Smooth muscle cell (in vitro differentiated cells): ENCODE data around the gene VPS72. TPM values are rescaled to one million over a fixed set of nuclear protein-coding genes. Genes with fewer than 3 reads are reported as not detected.

Source experiments
- DNase-seq: peaks from one replicate; lab custom pipeline; 2025; ENCODE audit not compliant: unreplicated experiment; lab: John Stamatoyannopoulos, UW
- H2AFZ ChIP-seq: fragments of 200-600 bp; sonication (generic); 2 replicates; pipeline ENCODE4 v1.6.0; 2016; ENCODE audit warnings: antibody characterized with exemption, low read depth, mild to moderate bottlenecking
- H3F3A ChIP-seq: fragments of 200-600 bp; sonication (generic); 2 replicates; pipeline ENCODE4 v1.6.0; 2017; ENCODE audit warnings: antibody characterized with exemption, low read depth
- H3K27ac ChIP-seq: fragments of 200-600 bp; sonication (generic); 2 replicates; pipeline ENCODE4 v1.5.1; 2016; ENCODE audit warnings: low read depth, mild to moderate bottlenecking
- H3K27me3 ChIP-seq: fragments of 200-600 bp; sonication (generic); 2 replicates; pipeline ENCODE4 v1.6.1; 2016; ENCODE audit warnings: low read depth, mild to moderate bottlenecking
- H3K36me3 ChIP-seq: fragments of 200-600 bp; sonication (generic); 2 replicates; pipeline ENCODE4 v1.5.1; 2016; ENCODE audit warnings: low read depth
- H3K4me1 ChIP-seq: fragments of 200-600 bp; sonication (generic); 2 replicates; pipeline ENCODE4 v1.5.1; 2016; ENCODE audit warnings: low read depth
- H3K4me2 ChIP-seq: fragments of 200-600 bp; sonication (generic); 2 replicates; pipeline ENCODE4 v1.6.0; 2016; ENCODE audit warnings: mild to moderate bottlenecking
- H3K4me3 ChIP-seq: fragments of 200-600 bp; sonication (generic); 2 replicates; pipeline ENCODE4 v1.5.1; 2016; ENCODE audit warnings: mild to moderate bottlenecking
- H3K79me2 ChIP-seq: fragments of 200-600 bp; sonication (generic); 2 replicates; pipeline ENCODE4 v1.6.0; 2016; ENCODE audit warnings: low read depth, mild to moderate bottlenecking
- H3K9ac ChIP-seq: fragments of 200-600 bp; sonication (generic); 2 replicates; pipeline ENCODE4 v1.6.0; 2016; ENCODE audit warnings: low read depth
- H3K9me3 ChIP-seq: fragments of 200-600 bp; sonication (generic); replicated peaks from 2 replicates; pipeline ENCODE4 v1.5.1; 2016; ENCODE audit warnings: low read depth
- H4K20me1 ChIP-seq: fragments of 200-600 bp; sonication (generic); 2 replicates; pipeline ENCODE4 v1.6.0; 2016; ENCODE audit warnings: low read depth
- WGBS: methylation state at CpG from one replicate; pipeline ENCODE4 v1.1.7; 2016; ENCODE audit warnings: low lambda C conversion rate; 5-methylcytosine and 5-hydroxymethylcytosine counted together
- polyA plus RNA-seq: library from polyadenylated mRNA; unstranded; fragments of >200 nt; fragmentation: Nextera tagmentation; extraction: Ambion mirVana; gene quantifications from 2 replicates; pipeline ENCODE4 v1.2.1, GENCODE V29; 2016
- total RNA-seq: library from RNA; depleted of rRNA; stranded (reverse); fragments of >200 nt; gene quantifications from 2 replicates; pipeline ENCODE4 v1.2.3, GENCODE V29; 2014
- TF ChIP-seq, protein P1 (sequence below): fragments of 200-600 bp; sonication (generic); IDR thresholded peaks from 2 replicates; pipeline ENCODE4 v1.5.1; 2017; ENCODE audit warnings: borderline replicate concordance, mild to moderate bottlenecking, antibody characterized with exemption; ENCODE audit not compliant: insufficient read depth, poor library complexity, severe bottlenecking

VPS72 gene
- total and polyA plus RNA-seq, 2 experiments from 2014 or later, result 35.0 to 57.9 TPM

DNA sequence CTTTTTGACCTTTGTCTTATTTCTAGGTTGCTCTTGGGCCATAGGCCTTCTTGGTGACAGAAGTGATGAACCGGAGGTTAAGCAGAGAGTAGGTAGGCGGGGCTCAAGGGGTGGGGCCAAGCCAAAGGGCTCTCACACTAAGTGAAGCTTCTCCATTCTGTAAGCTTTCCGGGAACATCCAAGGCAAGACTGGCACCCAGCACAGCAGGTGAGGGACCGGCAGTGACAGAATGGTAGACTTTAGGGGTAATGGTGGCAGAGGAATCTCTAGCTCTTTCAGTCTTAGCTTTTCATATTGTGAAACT lies 33.5 kb downstream of the VPS72 start, which contains the start of gene TNFAIP8L2:
Gene TNFAIP8L2, plus strand, starts transcription at position 135 of the 305 bp plus-strand sequence. CDS start 2,049 bp downstream, outside the sequence.
- Histone ChIP-seq H3K4me2 (no peak within 1 kb of the TSS), H3F3A (peaks cover 4% of the 10 kb centered on the region), H3K4me1 (no peaks in the 10 kb centered on the region), H3K27ac (no peak within 1 kb of the TSS), H3K27me3 (no peaks in the 10 kb centered on the region), H3K9me3 (no peaks in the 10 kb centered on the region), H3K36me3 (no peaks in the 10 kb centered on the region), H2AFZ (no peak within 1 kb of the TSS), H3K4me3 (no peak within 1 kb of the TSS), H3K9ac (no peak within 1 kb of the TSS), H4K20me1 (no peaks in the 10 kb centered on the region), H3K79me2 (no peaks in the 10 kb centered on the region)
- 61% methylated on average over 4 of the region's 4 CpGs for WGBS
- no peak for DNase-seq
- TF ChIP-seq, protein P1, sequence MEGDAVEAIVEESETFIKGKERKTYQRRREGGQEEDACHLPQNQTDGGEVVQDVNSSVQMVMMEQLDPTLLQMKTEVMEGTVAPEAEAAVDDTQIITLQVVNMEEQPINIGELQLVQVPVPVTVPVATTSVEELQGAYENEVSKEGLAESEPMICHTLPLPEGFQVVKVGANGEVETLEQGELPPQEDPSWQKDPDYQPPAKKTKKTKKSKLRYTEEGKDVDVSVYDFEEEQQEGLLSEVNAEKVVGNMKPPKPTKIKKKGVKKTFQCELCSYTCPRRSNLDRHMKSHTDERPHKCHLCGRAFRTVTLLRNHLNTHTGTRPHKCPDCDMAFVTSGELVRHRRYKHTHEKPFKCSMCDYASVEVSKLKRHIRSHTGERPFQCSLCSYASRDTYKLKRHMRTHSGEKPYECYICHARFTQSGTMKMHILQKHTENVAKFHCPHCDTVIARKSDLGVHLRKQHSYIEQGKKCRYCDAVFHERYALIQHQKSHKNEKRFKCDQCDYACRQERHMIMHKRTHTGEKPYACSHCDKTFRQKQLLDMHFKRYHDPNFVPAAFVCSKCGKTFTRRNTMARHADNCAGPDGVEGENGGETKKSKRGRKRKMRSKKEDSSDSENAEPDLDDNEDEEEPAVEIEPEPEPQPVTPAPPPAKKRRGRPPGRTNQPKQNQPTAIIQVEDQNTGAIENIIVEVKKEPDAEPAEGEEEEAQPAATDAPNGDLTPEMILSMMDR, result no peak

DNA sequence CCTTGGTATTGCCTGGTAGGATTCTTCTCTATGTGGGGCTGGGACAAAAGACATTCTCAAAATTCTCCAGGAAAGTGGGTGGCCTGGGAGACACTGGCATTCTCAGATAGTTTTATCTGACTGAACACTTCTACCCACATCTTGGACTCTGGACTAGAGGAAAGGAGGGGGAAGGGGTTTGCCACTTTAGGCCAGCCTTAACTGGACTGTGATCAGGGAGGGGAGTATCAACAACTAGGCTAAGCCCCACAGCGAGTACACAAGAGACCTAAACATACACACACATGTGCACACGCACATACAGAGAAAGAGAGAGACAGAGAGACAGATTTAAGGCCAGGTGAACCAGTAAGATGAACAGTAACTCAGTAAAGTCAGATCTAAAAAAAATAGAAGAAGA lies 42.3 kb downstream of the VPS72 start:
- H3F3A ChIP-seq, result peaks cover 8% of the 10 kb centered on the region
- no peak overlapping the region for H3K9ac ChIP-seq
- H3K4me1 ChIP-seq, result peaks cover 17% of the 10 kb centered on the region
- DNase-seq, result no peak
- H2AFZ ChIP-seq, result no peak overlapping the region
- no peaks in the 10 kb centered on the region for H3K27me3 ChIP-seq
- no peaks in the 10 kb centered on the region for H4K20me1 ChIP-seq
- TF ChIP-seq, protein P1, result no peak
- H3K9me3 ChIP-seq, result no peaks in the 10 kb centered on the region
- peak overlapping the region; percentile 96 for H3K4me2 ChIP-seq
- no peaks in the 10 kb centered on the region for H3K79me2 ChIP-seq
- H3K4me3 ChIP-seq, result peak overlapping the region; percentile 78
- 95% methylated on average over 2 of the region's 2 CpGs for WGBS
- no peaks in the 10 kb centered on the region for H3K36me3 ChIP-seq
- H3K27ac ChIP-seq, result no peak overlapping the region

DNA sequence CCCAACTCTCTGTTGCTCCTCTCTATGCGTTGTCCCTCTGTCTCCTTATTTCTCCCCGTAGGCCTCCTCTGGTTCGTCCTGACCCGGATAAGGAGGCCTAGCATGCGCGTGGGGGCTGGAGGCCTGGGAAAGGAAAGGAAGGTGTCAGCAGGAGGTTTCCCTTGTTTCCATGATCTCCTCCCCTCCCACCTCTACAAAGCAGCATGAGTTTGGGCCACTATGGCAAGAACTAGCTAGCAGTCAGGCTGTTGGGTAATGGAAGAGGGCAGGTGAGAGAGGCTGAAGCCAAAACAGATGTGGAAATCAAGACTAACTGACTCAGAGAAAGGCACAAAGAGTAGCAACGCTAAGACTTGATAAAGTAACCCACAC lies 42.9 kb downstream of the VPS72 start:
- Histone ChIP-seq H3F3A (peaks cover 8% of the 10 kb centered on the region), H3K27ac (peak overlapping the region; percentile 45), H3K4me2 (peak overlapping the region; percentile 96), H3K79me2 (no peaks in the 10 kb centered on the region), H3K36me3 (no peaks in the 10 kb centered on the region), H3K27me3 (no peaks in the 10 kb centered on the region), H3K9ac (peak overlapping the region; percentile 35), H3K4me3 (peak overlapping the region; percentile 78), H4K20me1 (no peaks in the 10 kb centered on the region), H2AFZ (peak overlapping the region; percentile 64), H3K9me3 (no peaks in the 10 kb centered on the region), H3K4me1 (peaks cover 17% of the 10 kb centered on the region)
- WGBS, result 10% methylated on average over 7 of the region's 7 CpGs
- DNase-seq, result no peak
- TF ChIP-seq, protein P1, result no peak

DNA sequence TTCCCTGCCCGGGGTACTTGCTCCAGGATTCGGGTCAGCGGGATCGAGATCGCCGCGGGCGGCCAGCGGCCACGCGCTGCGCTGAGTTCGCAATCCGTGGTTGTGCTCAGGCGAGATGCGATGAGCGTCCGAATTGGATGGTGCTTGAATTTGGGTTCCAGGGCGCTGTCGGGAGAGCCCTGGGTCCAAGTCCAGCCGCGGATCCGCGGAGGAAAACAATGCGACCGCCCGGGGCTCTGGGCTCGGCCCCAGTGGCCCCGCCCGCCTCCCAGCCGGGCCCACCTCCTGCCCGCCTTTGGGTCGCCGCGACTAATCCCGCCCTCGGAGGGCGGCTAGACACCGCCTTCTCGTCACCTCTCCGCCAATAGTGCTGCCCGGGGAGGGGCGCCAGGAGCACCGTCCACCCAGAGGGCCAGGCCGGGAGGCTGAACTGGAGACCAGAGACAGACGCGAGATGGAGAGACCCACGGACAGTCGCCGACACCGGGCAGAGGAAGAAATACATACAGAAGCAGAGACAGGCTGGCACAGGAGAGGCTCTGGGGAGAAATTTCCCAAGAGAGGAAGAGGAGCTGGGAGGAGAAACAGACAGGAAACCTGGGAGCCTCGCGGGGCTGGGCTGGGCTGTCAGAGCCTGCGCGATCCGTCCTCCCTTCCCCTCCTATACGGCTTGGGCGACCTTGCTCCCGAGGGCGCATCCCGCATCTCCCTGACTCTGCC lies 43.4 kb downstream of the VPS72 start, which contains the start of gene SEMA6C:
Gene SEMA6C, minus strand, starts transcription at position 220 of the 720 bp plus-strand sequence. CDS start 4,010 bp downstream, outside the sequence.
- WGBS, result under 1% methylated on average over 43 of the region's 61 CpGs
- TF ChIP-seq, protein P1, result no peak
- DNase-seq, result peak; percentile 69
- Histone ChIP-seq H3K9ac (peak within 1 kb of the TSS; percentile 35), H4K20me1 (no peaks in the 10 kb centered on the region), H3K27me3 (no peaks in the 10 kb centered on the region), H3K4me3 (peak within 1 kb of the TSS; percentile 78), H3K9me3 (no peaks in the 10 kb centered on the region), H2AFZ (peak within 1 kb of the TSS; percentile 64), H3F3A (peaks cover 8% of the 10 kb centered on the region), H3K4me2 (peak within 1 kb of the TSS; percentile 96), H3K27ac (peak within 1 kb of the TSS; percentile 45), H3K4me1 (peaks cover 17% of the 10 kb centered on the region), H3K79me2 (no peaks in the 10 kb centered on the region), H3K36me3 (no peaks in the 10 kb centered on the region)
